ENCODE data around the gene PIGO. TPM values are rescaled to one million over a fixed set of nuclear protein-coding genes. Genes with fewer than 3 reads are reported as not detected.

The PIGO gene
- polyA plus RNA-seq, 1 of the 3 experiments (the other 2 are of a cell fraction), result 31.0 TPM

GRCh38 chr9:35111001-35111933 lies 14.9 kb upstream of the PIGO start:
- Histone ChIP-seq H4K20me1 (ENCODE audit: insufficient read depth) (peaks cover 19% of the 10 kb centered on the region; the same call in 1 of the 2 replicates), H3K27ac (ENCODE audit: low read depth in 2 of 2, low read length in 1 of 2) (peak overlapping the region; percentile 75 to 97), H3K9me2 (no peaks in the 10 kb centered on the region), H3K4me1 (ENCODE audit: control insufficient read depth in 1 of 2, insufficient read depth in 2 of 2, low read depth in 1 of 2, low read length in 1 of 2) (peaks cover 35 to 42% of the 10 kb centered on the region in 2 experiments), H3K9me3 (no peaks in the 10 kb centered on the region), H3K4me2 (peak overlapping the region; percentile 99), H3K4me3 (ENCODE audit: low read depth in 2 of 2, low read length in 1 of 2) (peak overlapping the region; percentile 92 to 95), H3K9ac (peak overlapping the region; percentile 90), H3F3A (replicated peaks; ENCODE audit: insufficient read depth) (peaks cover 35% of the 10 kb centered on the region), H3K36me3 (replicated peaks in 1 of 2; ENCODE audit: control insufficient read depth in 1 of 2, insufficient read depth in 2 of 2, low read length in 1 of 2) (peaks cover 20 to 27% of the 10 kb centered on the region in 2 experiments), H3K79me2 (ENCODE audit: insufficient read depth) (peaks cover 65% of the 10 kb centered on the region), H2AFZ (ENCODE audit: low read depth) (no peak overlapping the region; the same call in 1 of the 2 replicates), H3K27me3 (ENCODE audit: insufficient read depth) (no peaks in the 10 kb centered on the region)
- ChIA-PET POLR2A (interaction anchor here (1.0 to 2.0 kb wide), 4 partner anchors 8 to 378 kb away, joined by 3 to 14 read pairs (median 8); partner anchors contain the start of genes RUSC2, STOML2, UNC13B and VCP), CTCF (interaction anchor here (0.8 to 3.2 kb wide), 8 partner anchors 8 to 365 kb away, joined by 3 to 15 read pairs (median 4); partner anchors contain the start of genes PIGO and STOML2)
- peak; percentile 85; the same call in 1 of the 2 replicates for TF ChIP-seq SIN3A (IDR thresholded peaks at IDR 0.05; ENCODE audit: borderline replicate concordance, low read depth, low read length)
- TF ChIP-seq USF1 (IDR thresholded peaks at IDR 0.05; ENCODE audit: borderline replicate concordance, low read depth), result peak; percentile 30; the same call in 1 of the 2 replicates
- no peak for TF ChIP-seq POLR2AphosphoS5 (IDR thresholded peaks at IDR 0.05; ENCODE audit: low read depth, low read length)
- TF ChIP-seq MXI1 (IDR thresholded peaks at IDR 0.05; ENCODE audit: low read depth, low read length), result peak; percentile 57
- TF ChIP-seq CTCF (IDR thresholded peaks at IDR 0.05), result no peak
- peak; percentile 54; the same call in 1 of the 2 replicates for TF ChIP-seq FOSL2 (IDR thresholded peaks at IDR 0.05; ENCODE audit: borderline replicate concordance, low read depth)
- no peak for TF ChIP-seq RXRA (IDR thresholded peaks at IDR 0.05; ENCODE audit: borderline replicate concordance, low read depth)
- peak; percentile 40; the same call in 1 of the 2 replicates for TF ChIP-seq RFX5 (IDR thresholded peaks at IDR 0.05; ENCODE audit: low read length)
- TF ChIP-seq, protein P1, sequence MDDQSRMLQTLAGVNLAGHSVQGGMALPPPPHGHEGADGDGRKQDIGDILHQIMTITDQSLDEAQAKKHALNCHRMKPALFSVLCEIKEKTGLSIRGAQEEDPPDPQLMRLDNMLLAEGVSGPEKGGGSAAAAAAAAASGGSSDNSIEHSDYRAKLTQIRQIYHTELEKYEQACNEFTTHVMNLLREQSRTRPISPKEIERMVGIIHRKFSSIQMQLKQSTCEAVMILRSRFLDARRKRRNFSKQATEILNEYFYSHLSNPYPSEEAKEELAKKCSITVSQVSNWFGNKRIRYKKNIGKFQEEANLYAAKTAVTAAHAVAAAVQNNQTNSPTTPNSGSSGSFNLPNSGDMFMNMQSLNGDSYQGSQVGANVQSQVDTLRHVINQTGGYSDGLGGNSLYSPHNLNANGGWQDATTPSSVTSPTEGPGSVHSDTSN (IDR thresholded peaks at IDR 0.05), result peak; percentile 49
- TF ChIP-seq NFIC (IDR thresholded peaks at IDR 0.05; ENCODE audit: borderline replicate concordance), result no peak
- DNase-seq, result peak; percentile 96
- WGBS (ENCODE audit: low lambda C conversion rate), result 2% methylated on average over 20 of the region's 57 CpGs
